ENCODE measurements around the gene ZNF341.

ZNF341 gene

GRCh38 chr20:33703498-33704137, 28.2 kb upstream of the ZNF341 start:
- DNase-seq = no peak

- DNase-seq = no peak
These were observed 27.4 kb upstream of the ZNF341 start for GRCh38 chr20:33704197-33704924.

GRCh38 chr20:33707668-33708067, 24.1 kb upstream of the ZNF341 start:
- DNase-seq = no peak

GRCh38 chr20:33709398-33709797, 22.4 kb upstream of the ZNF341 start:
- no peak for DNase-seq

GRCh38 chr20:33709905-33710541, 21.8 kb upstream of the ZNF341 start:
- no peak for DNase-seq

GRCh38 chr20:33710681-33711445, 20.9 kb upstream of the ZNF341 start:
- DNase-seq = no peak

- DNase-seq = no peak
These were observed 20.4 kb upstream of the ZNF341 start for GRCh38 chr20:33711446-33711738.

GRCh38 chr20:33713865-33714367, 17.9 kb upstream of the ZNF341 start:
- DNase-seq = no peak

- DNase-seq = no peak
These were observed 15.3 kb upstream of the ZNF341 start for GRCh38 chr20:33716498-33716897.

GRCh38 chr20:33719277-33719988, 12.4 kb upstream of the ZNF341 start:
- no peak for DNase-seq

- DNase-seq = peak; percentile 88
These were observed 11.6 kb upstream of the ZNF341 start, which contains the start of gene PXMP4 for GRCh38 chr20:33719989-33720709. TSS of gene PXMP4 (minus strand) at chr20:33720310. CDS start at chr20:33720207, 103 bp downstream.

GRCh38 chr20:33721391-33722140, 10.2 kb upstream of the ZNF341 start:
- DNase-seq = no peak

GRCh38 chr20:33724439-33725094, 7.2 kb upstream of the ZNF341 start:
- no peak for DNase-seq

GRCh38 chr20:33725607-33726264, 6.1 kb upstream of the ZNF341 start:
- no peak for DNase-seq

GRCh38 chr20:33727115-33727479, 4.7 kb upstream of the ZNF341 start:
- no peak for DNase-seq

GRCh38 chr20:33727806-33728205, 4.0 kb upstream of the ZNF341 start:
- DNase-seq = no peak

GRCh38 chr20:33728463-33728862, 3.3 kb upstream of the ZNF341 start:
- DNase-seq = no peak

- DNase-seq = no peak
These were observed 2.7 kb upstream of the ZNF341 start for GRCh38 chr20:33729101-33729500.

- no peak for DNase-seq
These were observed 677 bp upstream of the ZNF341 start for GRCh38 chr20:33730946-33731692.
